HepG2 (cell line): ENCODE data around the gene MFN2. TPM values are rescaled to one million over a fixed set of nuclear protein-coding genes. Genes with fewer than 3 reads are reported as not detected.

ENCODE experiments used
- HMGXB4 ChIP-seq, 2 experiments: sonication (generic) in 1 of 2; formaldehyde crosslinking in 1 of 2; IDR thresholded peaks; 2 replicates each; pipeline versions ENCODE4 v1.4.0 to v1.6.1; 2018 to 2020; ENCODE audit warnings: missing genetic modification reagents in 2 of 2, borderline replicate concordance in 1 of 2, low read depth in 1 of 2, mild to moderate bottlenecking in 1 of 2, missing biosample characterization in 1 of 2
- KDM5B ChIP-seq: sonication (generic); formaldehyde crosslinking; IDR thresholded peaks from 2 replicates; pipeline ENCODE4 v1.4.0; 2020; ENCODE audit warnings: missing genetic modification reagents, mild to moderate bottlenecking, borderline replicate concordance
- MTA1 ChIP-seq: sonication (generic); formaldehyde crosslinking; IDR thresholded peaks from 2 replicates; pipeline ENCODE4 v1.4.0; 2020; ENCODE audit warnings: missing genetic modification reagents, mild to moderate bottlenecking, borderline replicate concordance
- SOX13 ChIP-seq, 3 experiments: fragments of 450-650 bp in 1 of 3; sonication (generic) in 1 of 3; formaldehyde crosslinking in 1 of 3; IDR thresholded peaks in 2 of 3; conservative IDR thresholded peaks in 1 of 3; 2 replicates each; pipeline versions ENCODE4 v1.5.0 to v1.6.1; 2016 to 2020; ENCODE audit warnings: antibody characterized with exemption in 1 of 3, mild to moderate bottlenecking in 1 of 3, missing compliant biosample characterization in 1 of 3, missing genetic modification reagents in 1 of 3, moderate library complexity in 1 of 3
- ZNF770 ChIP-seq: sonication (generic); formaldehyde crosslinking; IDR thresholded peaks from 2 replicates; pipeline ENCODE4 v1.5.0; 2020; ENCODE audit warnings: mild to moderate bottlenecking, missing genetic modification reagents
- polyA plus RNA-seq, 8 experiments: library from polyadenylated mRNA; depleted of rRNA in 3 of 8; stranded (reverse) in 7 of 8; unstranded in 1 of 8; fragments of >200 nt; fragmentation: Illumina TruSeq in 4 of 8; extraction: Trizol in 4 of 8; gene quantifications; 2 replicates each; pipeline versions ENCODE4 v1.2.1 to v1.2.3, GENCODE V29; 2011 to 2016; ENCODE audit warnings: low read depth in 4 of 8, missing spikeins in 1 of 8, mixed read lengths in 1 of 8; ENCODE audit not compliant: insufficient read depth in 1 of 8
- total RNA-seq, 5 experiments: library from RNA; depleted of rRNA; stranded (reverse); fragments of >200 nt; fragmentation: Illumina TruSeq; extraction: Trizol; gene quantifications; 2 replicates each; pipeline ENCODE4 v1.2.3, GENCODE V29; 2016; ENCODE audit warnings: low read depth in 1 of 5

The MFN2 gene
- total and polyA plus RNA-seq, 2 of the 13 experiments (the other 11 are each of a cell fraction or from before 2014, with no cell fraction given) = 38.7 to 60.9 TPM

- TF ChIP-seq ZNF770 (CRISPR knock-in tag) (peak; percentile 39; the same call in 1 of the 2 replicates), HMGXB4 (CRISPR knock-in tag; IDR thresholded peaks at IDR 0.05; ENCODE audit: borderline replicate concordance in 1 of 2, low read depth in 1 of 2) (0 out of 4 replicates have a peak, but pooled peaks of 1 of the 2 experiments have one; percentile 17), KDM5B (CRISPR knock-in tag) (peak; percentile 52; the same call in 1 of the 2 replicates), SOX13 (IDR thresholded peaks at IDR 0.05) (no peak), SOX13 (CRISPR knock-in tag; conservative IDR thresholded peaks at IDR 0.05 in 1 of 2, IDR thresholded peaks at IDR 0.05 in 1 of 2) (peak in 1 of 2 experiments; percentile 43; a peak in 1 of 4 replicates), MTA1 (CRISPR knock-in tag) (peak; percentile 20; the same call in 1 of the 2 replicates)
- TF ChIP-seq, all 625 proteins: peak for 13
Measured at GRCh38 chr1:11930571-11931445, 49.4 kb upstream of the MFN2 start (continued).
